Endodermal cell (in vitro differentiated cells): ENCODE results near the gene DHRS4. TPM values are rescaled to one million over a fixed set of nuclear protein-coding genes. Genes with fewer than 3 reads are reported as not detected.
"Not testable (repeated sequence)": the region's sequence is repeated elsewhere in the genome, so short reads cannot be mapped to it uniquely, and the experiment has no call there.

Source experiments
- DNase-seq: peaks from one replicate; pipeline ENCODE4 v3.0.0-alpha.2; 2017
- H3K27ac ChIP-seq: 2 replicates; pipeline ENCODE4 v1.5.1; 2013; ENCODE audit warnings: mild to moderate bottlenecking, low read depth, low read length, moderate library complexity
- H3K27me3 ChIP-seq: 2 replicates; pipeline ENCODE4 v1.6.1; 2013; ENCODE audit warnings: mild to moderate bottlenecking, low read length, moderate library complexity; ENCODE audit not compliant: insufficient read depth, control insufficient read depth, poor library complexity, severe bottlenecking
- H3K36me3 ChIP-seq: 2 replicates; pipeline ENCODE4 v1.7.0; 2013; ENCODE audit warnings: mild to moderate bottlenecking, low read length, moderate library complexity; ENCODE audit not compliant: control insufficient read depth, insufficient read depth
- H3K4me1 ChIP-seq: one replicate; pipeline ENCODE4 v1.7.0; 2013; ENCODE audit warnings: low read length; ENCODE audit not compliant: control insufficient read depth, insufficient read depth
- H3K4me3 ChIP-seq: 2 replicates; pipeline ENCODE4 v1.5.1; 2013; ENCODE audit warnings: mild to moderate bottlenecking, low read length, moderate library complexity
- H3K9ac ChIP-seq: 2 replicates; pipeline ENCODE4 v1.6.1; 2013; ENCODE audit warnings: mild to moderate bottlenecking, low read length, moderate library complexity; ENCODE audit not compliant: poor library complexity, severe bottlenecking; ENCODE audit errors: extremely low read depth
- H3K9me3 ChIP-seq: 2 replicates; pipeline ENCODE4 v1.6.1; 2013; ENCODE audit warnings: mild to moderate bottlenecking, low read length, moderate library complexity; ENCODE audit not compliant: control insufficient read depth
- H3K27ac Mint-ChIP-seq: 2 replicates; pipeline ENCODE4 v1.8.0; 2020; ENCODE audit warnings: mixed read lengths
- H3K27me3 Mint-ChIP-seq: 2 replicates; pipeline ENCODE4 v1.8.0; 2021; ENCODE audit warnings: mild to moderate bottlenecking, mixed read lengths; ENCODE audit not compliant: insufficient read depth
- H3K36me3 Mint-ChIP-seq: 2 replicates; pipeline ENCODE4 v1.8.0; 2020; ENCODE audit warnings: low read depth, mixed read lengths
- H3K4me1 Mint-ChIP-seq: 2 replicates; pipeline ENCODE4 v1.8.0; 2020; ENCODE audit warnings: mixed read lengths
- H3K4me3 Mint-ChIP-seq: 2 replicates; pipeline ENCODE4 v1.8.0; 2020; ENCODE audit warnings: mild to moderate bottlenecking, moderate library complexity, mixed read lengths
- H3K9me3 Mint-ChIP-seq: 2 replicates; pipeline ENCODE4 v1.8.0; 2020; ENCODE audit warnings: mild to moderate bottlenecking, mixed read lengths
- CTCF ChIP-seq: fragments of 200-600 bp; sonication (generic); conservative IDR thresholded peaks from 2 replicates; pipeline ENCODE4 v1.5.0; 2021; ENCODE audit warnings: antibody characterized with exemption, mild to moderate bottlenecking
- WGBS, 2 experiments: methylation state at CpG; one replicate each; pipeline versions ENCODE4 v1.1.5 to v1.1.7; 2013; ENCODE audit warnings: missing lambda C conversion rate in 2 of 2, mixed read lengths in 1 of 2; ENCODE audit not compliant: insufficient coverage in 1 of 2, insufficient read length in 1 of 2; 5-methylcytosine and 5-hydroxymethylcytosine counted together
- total RNA-seq, 2 donors: library from RNA; stranded (reverse); fragmentation: NEBNext Ultra II Directional in 1 of 2; extraction: Animal tissue kit (Norgen Biotek cat#: 25700) in 1 of 2; gene quantifications; 2 replicates in 1 of 2; 3 replicates in 1 of 2; pipeline ENCODE4 v1.2.1, GENCODE V29; 2021

DHRS4 gene
- total RNA-seq, 2 donors from 2014 or later = 18.3 to 20.9 TPM

- Mint-ChIP-seq H3K27me3 (peaks cover 25% of the 10 kb centered on the region), H3K4me3 (no peak overlapping the region), H3K4me1 (peaks cover 4% of the 10 kb centered on the region), H3K27ac (no peak overlapping the region), H3K9me3 (no peaks in the 10 kb centered on the region), H3K36me3 (no peaks in the 10 kb centered on the region)
- no peak for TF ChIP-seq CTCF
- DNase-seq = no peak
- Histone ChIP-seq H3K27me3 (no peaks in the 10 kb centered on the region), H3K4me1 (no peaks in the 10 kb centered on the region), H3K9ac (no peak overlapping the region), H3K4me3 (no peak overlapping the region), H3K9me3 (no peaks in the 10 kb centered on the region), H3K36me3 (no peaks in the 10 kb centered on the region), H3K27ac (no peak overlapping the region)
- 64 to 69% methylated on average over 1 to 2 of the region's 2 CpGs for WGBS, 2 experiments
These were observed 57.5 kb downstream of the DHRS4 start for GRCh38 chr14:24011051-24011450.

GRCh38 chr14:24012726-24013273 lies 59.2 kb downstream of the DHRS4 start:
- 80 to 85% methylated on average over 2 to 4 of the region's 4 CpGs for WGBS, 2 experiments
- H3K36me3 ChIP-seq, H3K27me3 ChIP-seq, H3K27ac Mint-ChIP-seq, H3K9ac ChIP-seq, H3K4me3 ChIP-seq, H3K9me3 ChIP-seq, H3K36me3 Mint-ChIP-seq, H3K4me1 Mint-ChIP-seq, H3K27ac ChIP-seq, DNase-seq, H3K9me3 Mint-ChIP-seq, H3K4me1 ChIP-seq, H3K4me3 Mint-ChIP-seq: not testable (repeated sequence)
- peaks cover 38% of the 10 kb centered on the region for H3K27me3 Mint-ChIP-seq

- Mint-ChIP-seq H3K27ac (no peak overlapping the region), H3K9me3 (peaks cover 11% of the 10 kb centered on the region), H3K4me3 (no peak overlapping the region), H3K4me1 (peaks cover 4% of the 10 kb centered on the region), H3K36me3 (no peaks in the 10 kb centered on the region), H3K27me3 (peaks cover 31% of the 10 kb centered on the region)
- Histone ChIP-seq H3K27ac (no peak overlapping the region), H3K9me3 (no peaks in the 10 kb centered on the region), H3K9ac (no peak overlapping the region), H3K27me3 (no peaks in the 10 kb centered on the region), H3K4me1 (no peaks in the 10 kb centered on the region), H3K4me3 (no peak overlapping the region), H3K36me3 (no peaks in the 10 kb centered on the region)
- WGBS, 2 experiments = 44 to 47% methylated on average over 8 to 11 of the region's 12 CpGs
- peak; percentile 91 for TF ChIP-seq CTCF
- DNase-seq = peak; percentile 78
These were observed 60.3 kb downstream of the DHRS4 start for GRCh38 chr14:24013654-24014514.

GRCh38 chr14:24015745-24016144 lies 62.2 kb downstream of the DHRS4 start:
- 95 to 97% methylated on average over 5 to 6 of the region's 6 CpGs for WGBS, 2 experiments
- peaks cover 21% of the 10 kb centered on the region for H3K27me3 Mint-ChIP-seq
- H3K4me3 Mint-ChIP-seq = not testable (repeated sequence)

More at GRCh38 chr14:24015745-24016144, 62.2 kb downstream of the DHRS4 start:
- H3K27ac ChIP-seq, H3K4me3 ChIP-seq, H3K4me1 ChIP-seq, H3K36me3 Mint-ChIP-seq, DNase-seq, H3K9me3 ChIP-seq, H3K4me1 Mint-ChIP-seq, H3K9ac ChIP-seq, H3K36me3 ChIP-seq, H3K27ac Mint-ChIP-seq, H3K27me3 ChIP-seq: not testable (repeated sequence)
- peaks cover 16% of the 10 kb centered on the region for H3K9me3 Mint-ChIP-seq
